Measurements from ENCODE around the gene ARID5B.

ARID5B gene

DNA sequence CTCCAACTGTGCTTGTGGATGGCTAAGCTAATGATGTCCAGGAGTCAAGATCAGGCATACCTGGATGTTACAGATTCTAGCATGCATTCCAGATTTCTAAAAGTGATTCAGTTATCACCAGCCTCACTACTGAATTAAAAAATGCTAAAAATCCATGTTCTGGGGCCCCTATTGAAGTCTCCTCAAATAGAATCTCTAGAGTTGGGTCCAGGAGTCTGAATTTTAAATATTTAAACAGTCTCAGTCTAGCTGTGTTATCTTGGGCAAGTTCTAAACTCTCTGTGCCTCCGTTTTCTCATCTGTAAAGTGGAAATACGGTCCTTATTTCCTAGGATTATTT is 5.0 kb downstream of the ARID5B start:
- DNase-seq = no peak

DNA sequence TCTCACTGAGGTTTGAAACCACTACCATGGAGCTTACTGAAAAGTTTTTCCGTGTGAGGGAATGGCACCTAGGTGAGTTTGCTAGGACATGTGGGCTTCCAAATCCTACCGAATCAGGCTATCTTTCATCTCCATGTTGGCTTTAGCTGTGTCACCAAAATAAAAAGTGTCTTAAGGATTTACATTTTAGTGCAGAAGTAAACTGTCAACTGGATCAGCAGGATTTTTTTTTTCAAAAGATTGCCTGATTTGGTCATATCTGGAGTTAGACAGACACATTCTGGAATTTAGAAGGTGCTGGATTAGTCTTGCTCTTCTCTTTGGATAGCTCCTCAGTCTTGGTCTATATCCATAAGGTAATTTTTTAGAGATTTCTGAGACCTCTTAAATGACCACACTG is 5.5 kb downstream of the ARID5B start:
- DNase-seq = no peak

DNA sequence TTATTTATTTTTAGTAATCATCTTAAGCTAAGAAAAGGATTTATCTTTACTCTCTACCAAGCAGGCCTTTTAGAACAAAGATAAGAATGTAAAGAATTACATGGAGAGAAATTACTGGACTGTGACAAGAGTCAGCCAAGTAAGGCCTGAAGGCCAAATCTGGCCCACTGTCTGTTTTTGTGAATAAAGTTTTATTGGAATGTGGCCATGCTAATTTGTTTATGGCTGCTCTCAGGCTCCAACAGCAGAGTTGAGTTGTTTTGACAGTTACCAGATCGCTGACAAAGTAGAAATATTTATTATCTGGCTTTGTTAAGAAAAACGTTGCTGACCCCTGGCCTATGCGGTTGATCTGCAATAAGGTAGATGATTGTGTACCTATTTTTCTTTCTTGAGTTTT is 6.1 kb downstream of the ARID5B start:
- no peak for DNase-seq

DNA sequence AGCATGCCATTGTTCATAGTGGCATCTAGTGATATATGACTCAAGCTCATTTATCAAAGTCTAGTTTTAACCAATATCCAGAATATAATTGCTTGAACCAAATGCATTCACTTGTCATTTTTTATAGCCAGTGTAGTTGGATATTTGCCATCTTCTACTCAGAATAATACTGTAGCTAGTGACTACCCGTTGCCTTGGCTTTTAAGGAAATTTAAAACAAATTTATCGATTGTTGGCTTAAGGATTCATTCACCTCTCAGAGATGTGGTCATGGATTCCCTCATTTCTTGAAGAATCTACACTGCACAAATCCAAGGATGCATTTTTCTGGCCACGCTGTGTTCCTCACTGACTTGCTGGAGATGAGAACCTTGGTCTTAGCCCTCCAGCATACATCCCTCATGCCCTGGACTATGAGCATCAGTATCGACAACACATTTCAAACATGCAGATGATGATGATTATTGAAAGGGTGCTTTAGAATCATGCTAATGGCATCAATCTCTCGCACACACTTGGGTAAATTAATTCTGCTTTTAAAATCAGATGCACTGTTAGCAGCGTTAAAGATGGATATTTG is 8.8 kb downstream of the ARID5B start:
- no peak for DNase-seq

DNA sequence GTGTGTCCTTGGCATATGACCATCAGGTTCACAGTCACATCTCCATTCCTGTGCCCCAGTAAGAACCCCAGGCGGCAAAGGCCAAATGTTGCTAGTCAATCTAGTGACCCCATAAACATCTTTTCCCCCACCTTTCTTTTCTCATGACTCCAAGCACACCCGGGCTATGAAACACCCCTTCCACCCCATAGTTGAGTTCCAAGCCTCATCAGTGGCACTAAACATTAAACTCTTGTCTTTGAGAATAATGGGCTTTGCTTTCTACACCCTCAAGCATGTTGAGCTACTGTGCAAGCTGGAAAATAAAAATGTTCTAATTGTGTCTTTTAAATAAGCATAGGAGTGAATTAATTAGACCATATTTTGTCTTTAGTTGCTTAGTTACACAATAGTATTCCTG is 9.4 kb downstream of the ARID5B start:
- DNase-seq = no peak

DNA sequence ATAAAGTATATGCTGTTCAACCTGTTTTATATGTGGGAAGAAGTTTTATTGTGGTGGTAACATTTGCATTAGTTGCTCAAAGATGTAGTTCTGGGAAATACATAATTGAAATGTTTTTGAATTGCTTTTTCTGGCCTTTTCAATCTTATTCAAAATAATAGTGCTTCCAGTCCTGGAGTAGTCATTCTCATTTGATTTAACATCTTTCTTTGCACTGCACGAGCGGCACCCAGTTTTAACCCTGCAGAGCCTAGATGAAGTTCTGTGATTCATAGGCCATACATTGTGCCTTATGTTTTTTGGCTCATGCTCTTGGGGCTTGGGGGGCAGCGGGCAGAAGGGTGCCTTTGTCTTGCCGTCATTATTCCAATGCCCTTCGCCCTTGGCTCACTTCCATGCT is 9.9 kb downstream of the ARID5B start:
- no peak for DNase-seq

DNA sequence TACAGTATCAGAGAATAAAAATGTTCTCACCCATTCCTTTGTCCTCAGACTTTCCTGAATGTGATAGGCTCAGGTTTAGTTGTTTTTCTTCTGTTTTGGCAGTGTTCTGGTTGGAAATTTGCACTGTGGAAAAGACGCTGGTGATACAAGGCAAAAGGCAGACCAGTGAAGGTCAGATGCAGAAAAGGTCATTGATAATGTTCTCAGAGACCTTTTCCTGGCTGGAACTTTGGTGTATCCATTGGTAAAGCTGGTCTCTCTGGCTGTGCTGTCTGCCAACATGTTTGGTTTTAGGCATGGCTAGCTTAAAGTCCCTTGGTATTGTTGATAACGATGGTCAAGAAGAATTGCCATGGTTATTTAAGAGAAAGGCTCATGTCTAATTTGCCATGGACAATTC is 11.5 kb downstream of the ARID5B start:
- DNase-seq = no peak

DNA sequence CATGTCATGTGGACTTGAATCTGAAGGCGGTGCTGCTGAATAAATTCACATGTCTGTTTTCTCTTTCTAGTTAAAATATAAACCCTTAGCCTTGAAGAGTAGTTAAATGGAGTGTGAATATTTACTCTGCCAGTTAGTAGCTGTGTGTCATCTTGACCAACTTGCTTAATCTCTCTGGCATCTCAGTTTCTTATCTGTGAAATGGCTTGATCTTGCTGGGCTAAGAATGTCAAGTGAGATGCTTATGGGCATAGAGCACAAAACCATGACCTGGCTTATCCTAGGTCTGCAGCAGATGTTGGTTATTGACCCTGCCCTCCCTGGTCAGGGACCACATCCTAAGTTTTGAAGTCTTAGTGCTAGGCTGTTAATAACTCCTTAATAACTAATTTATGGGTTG is 16.6 kb downstream of the ARID5B start:
- DNase-seq = no peak

DNA sequence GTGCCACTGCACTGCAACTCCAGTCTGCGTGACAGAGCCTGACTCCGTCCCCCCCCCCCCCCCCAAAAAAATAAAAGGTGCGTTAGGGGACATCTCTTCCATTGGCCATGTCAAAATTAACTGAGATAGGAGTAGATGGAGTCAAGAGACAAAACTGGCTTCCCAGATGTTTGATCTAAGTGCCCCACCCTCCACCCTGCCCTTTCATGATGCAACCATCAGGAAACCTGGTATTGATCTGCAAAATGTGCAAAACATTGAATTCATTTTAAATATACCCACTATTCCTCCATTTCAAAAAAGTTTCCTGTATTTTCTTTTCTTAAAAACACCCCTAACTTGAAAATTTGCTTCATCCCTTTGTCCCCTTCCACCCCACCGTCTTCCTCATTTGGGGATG is 17.5 kb downstream of the ARID5B start:
- DNase-seq = no peak

DNA sequence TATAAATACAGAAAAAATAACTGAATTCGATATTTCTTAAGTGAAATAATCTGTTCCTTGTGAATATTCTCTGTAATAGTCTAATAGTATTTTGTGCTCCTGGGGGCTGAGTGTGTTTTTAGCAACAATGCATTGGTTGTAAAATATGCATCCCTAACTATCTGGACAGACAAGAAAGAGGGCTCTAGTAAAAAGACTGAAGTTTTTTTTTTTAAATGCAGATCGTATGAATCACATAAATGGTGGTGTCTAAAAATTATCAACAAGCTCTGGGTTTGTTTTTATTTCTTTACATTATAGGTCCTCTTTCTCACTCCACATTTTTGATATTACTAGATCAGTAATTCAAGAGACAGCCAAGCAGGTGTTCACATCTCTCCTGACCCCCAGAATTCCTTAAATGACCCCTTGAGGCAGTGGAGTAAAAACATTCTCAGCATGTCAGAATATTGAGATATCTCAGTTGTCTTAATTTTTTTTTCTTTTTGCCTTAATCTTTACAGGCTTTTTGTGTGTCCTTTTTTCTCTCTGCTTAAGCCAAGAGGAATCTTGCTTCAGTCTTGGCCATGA is 18.2 kb downstream of the ARID5B start:
- DNase-seq = no peak

DNA sequence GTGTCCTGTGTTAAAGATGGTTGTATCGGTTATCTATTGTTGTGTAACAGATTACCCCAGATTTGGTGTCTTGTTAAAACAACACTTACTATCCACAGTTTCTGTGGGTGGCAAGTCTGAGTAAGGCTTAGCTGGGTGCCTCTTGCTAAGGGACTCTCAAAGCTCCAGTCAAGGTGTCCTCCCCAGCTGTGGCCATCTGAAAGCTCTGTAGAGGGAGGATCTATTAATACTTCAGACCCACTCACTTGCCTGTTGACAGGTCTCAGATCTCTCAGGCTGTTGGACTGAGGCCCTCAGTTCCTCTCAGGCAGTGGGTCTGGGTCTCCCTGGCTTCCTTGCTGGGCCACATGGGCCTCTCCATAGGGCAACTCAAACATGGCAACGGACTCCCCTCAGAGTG is 19.6 kb downstream of the ARID5B start:
- DNase-seq = no peak

DNA sequence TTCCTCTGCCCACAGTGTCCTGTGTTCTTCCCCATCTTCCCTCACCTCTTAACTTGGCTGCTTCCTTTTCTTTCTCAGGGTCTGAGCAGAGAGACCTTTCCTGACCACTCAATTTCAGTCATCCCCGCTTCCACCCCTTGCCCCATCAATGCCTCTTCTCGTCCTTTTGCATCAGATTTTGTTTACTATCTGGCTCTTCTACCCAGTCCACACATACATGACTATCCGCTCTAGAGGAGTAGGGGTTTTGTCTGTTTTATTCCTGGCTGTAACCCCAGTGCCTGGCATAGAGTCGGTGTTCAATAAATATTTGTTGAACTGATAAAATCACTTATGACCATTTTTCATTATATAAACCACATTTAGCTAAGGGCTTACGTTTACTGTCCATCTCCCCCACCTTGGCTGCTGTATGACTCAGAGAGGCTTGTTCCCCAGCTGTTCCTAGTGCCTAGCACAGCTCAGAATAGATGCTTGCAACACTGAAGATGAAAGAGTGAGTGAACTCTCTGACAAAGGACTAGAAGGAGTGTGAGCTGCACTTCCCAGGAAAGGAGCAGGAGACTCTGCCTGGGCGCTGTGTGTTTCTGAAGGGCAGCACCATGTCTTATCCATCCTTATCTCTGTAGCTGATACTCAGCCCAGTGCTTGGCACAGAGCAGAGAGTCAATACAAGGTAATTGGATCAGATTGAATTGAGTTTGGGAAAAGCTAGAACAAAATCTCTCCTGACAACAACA is 21.9 kb downstream of the ARID5B start:
- no peak for DNase-seq

DNA sequence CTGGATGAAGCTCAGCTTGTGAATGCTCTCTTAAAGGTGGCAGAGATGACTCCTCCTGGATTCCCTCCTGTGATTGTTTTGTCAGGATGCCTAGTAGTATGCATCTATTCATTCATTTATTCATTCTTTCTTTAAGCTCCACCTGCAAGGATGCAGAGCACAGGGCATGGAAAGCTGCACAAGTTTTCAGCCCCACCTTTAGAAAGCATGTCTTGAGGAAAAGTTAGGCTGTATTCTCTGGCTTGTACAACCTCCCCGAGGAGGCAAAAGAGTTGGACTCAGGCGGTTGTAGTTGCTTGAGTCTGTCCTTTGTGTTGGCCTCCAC is 22.4 kb downstream of the ARID5B start:
- no peak for DNase-seq

DNA sequence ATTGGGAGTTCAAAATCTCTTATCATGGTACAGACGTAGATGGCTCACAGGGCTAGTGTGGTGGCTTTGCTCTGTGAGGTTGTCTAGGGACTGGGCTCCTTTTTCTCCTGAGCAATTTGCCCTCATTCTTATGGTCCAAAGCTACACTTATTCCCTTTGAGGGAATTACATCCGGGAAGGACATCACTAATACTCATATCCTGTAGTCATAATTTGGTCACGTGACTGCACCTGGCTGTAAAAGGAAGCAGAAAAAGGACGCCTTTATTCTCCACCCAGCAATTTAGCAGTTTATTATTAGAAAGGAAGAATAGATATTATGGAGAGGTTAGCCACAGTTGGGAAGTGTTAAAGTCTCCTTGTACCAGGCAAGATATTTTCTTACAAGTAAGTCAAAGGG is 28.1 kb downstream of the ARID5B start:
- no peak for DNase-seq

DNA sequence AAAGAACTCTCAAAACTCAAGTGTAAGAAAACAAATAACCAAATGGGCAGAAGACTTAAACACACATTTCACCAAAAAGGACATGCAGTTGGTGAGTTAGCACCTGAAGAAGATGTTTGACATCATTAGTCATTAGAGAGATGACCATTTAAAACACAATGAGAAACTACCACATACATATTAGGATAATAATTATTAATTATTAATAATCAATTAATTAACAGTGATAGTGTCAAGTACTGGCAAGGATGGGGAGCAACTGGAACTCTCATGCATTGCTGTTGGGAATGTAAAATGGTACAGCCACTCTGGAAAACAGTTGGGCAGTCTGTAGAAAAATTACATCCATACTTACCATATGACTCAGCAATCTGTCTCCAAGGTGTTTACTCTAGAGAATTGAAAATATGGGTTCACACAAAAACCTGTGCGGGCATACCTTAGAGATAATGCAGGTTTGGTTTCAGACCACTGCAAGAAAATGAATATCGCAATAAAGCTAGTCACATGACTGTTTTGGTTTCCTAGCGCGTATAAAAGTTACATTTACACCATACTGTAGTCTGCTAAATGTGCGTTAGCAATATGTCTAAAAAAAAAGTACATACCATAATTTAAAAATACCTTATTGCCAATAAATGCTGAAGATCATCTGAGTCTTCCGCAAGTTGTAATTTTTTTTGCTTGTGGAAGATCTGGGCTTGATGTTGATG is 30.3 kb downstream of the ARID5B start:
- DNase-seq = no peak

DNA sequence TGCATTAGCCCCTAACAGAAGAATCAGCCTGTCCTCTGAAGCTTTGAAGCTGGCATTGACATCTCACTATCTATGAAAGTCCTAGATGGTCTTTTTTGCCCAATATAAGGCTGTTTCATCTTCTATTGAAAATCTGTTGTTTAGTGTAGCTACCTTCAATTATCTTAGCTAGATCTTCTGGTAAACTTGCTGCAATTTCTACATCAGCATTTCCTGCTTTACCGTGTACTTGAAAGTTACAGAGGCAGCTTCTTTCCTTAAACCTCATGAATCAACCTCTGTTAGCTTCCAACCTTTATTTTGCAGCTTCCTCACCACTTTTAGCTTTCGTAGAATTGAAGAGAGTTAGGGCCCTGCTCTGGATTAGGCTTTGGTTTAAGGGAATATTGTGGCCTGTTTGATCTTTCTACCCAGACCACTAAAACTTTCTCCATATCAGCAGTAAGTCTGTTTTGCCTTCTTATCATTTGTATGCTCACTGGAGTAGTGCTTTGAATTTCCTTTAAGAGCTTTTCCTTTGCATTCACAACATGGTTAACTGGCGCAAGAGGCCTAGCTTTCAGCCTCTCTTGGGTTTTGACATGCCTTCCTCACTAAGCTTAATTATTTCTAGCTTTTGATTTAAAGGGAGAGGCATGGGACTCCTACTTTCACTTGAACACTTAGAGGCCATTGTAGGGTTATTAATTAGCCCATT is 32.5 kb downstream of the ARID5B start:
- no peak for DNase-seq

DNA sequence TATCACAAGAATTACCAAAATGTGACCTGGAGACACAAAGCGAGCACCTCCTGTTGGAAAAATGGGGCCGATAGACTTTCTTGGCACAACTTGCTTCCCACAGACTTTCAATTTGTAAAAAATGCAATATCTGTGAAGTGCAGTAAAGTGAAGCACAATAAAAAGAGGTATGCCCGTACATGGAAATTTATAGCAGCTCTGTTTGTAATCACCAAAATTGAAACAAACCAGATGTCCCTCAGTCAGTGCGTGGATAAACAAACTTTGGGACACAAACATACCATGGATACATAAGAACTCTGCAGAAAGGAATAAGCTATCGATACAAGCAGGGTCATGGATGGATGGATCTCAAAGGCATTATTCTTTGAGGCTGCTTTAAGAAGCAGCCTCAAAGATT is 33.6 kb downstream of the ARID5B start:
- no peak for DNase-seq

DNA sequence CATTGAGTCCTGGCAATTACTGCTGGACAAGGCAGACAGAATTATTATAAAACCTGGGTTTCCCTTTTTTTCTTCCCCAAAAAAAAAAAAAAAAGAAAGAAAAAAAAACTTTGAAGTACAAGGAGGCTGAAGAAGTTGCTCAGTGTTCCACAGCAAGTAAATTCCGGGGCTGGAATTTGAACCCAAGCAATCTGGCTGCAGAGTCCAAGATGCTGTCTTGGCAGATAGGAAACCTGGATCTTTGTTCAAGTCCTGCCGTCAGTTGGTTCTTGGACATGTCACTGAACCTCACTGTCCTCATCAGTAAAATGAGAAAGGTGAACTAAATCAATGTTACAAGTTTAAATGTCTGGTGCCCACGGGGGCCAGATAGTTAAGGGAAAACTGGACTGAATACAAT is 35.3 kb downstream of the ARID5B start:
- DNase-seq = no peak

DNA sequence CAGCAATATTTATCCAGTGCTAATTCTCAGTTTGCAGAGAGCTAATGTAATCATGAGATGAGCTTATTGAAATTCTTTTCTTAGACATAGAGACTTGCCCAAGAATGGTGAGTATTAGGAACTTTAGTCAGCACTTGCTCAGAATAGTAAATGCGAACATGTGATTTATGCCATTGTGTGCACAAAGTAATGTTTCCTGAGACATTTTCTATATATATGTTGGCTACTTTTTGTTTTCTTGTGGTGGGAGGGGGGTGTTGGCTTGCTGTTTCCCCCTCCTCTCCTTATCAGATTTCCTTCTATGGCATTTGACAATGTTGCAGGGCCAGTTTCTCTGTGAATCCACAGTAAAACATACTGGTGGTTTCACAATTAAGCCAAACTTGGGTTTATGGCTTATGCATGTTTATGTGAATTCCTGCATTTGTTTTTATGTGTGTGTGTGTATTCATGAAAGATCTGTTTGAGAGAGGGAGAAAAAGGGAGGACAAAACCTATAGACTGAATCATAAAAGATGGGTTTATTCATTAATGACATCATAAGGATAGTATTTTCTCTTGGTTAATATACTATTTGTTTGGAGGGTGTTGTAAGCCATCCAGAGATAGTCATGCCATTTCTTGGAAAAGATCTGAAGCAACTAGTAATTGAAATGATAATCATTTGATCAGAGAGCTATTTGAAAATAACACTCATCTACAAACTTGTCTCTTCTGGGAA is 36.3 kb downstream of the ARID5B start:
- no peak for DNase-seq

DNA sequence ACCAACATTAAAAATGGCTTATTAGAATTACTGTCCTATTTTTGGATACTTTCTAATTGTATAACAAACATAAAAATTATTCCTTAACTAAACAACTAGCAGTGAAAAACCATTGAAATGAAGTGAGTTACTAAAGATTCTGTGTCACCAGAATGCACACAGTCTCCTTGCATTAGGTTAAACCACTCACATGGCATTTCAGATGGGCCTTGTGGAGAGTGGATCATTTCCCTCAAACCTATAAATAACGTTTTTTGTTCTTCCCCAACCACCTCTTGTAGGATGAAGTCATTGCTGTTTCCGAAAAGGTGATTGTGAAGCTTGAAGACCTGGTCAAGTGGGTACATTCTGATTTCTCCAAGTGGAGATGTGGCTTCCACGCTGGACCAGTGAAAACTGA is 38.4 kb downstream of the ARID5B start:
- no peak for DNase-seq

DNA sequence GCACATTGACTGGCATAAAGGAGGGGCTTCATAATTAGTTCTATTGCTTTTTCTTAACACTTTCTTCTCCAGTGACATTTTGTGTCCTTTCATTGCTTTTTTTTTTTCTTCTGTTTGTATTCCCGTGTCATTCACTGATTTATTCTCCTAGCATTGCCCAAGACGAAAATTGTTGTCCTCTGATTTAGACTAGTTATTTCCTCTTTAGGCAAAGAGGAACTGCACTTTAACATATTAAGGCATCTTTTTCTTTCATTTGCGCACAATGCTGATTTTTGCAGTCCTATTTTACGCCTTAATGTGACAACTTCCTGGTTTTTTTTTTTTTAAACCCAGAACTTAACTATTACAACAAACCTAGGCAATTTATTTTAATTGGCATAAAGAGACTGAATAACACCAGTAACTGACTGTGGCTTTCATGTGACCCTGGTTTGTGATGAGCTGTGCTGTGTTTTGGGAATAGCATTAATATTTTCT is 39.7 kb downstream of the ARID5B start:
- no peak for DNase-seq

DNA sequence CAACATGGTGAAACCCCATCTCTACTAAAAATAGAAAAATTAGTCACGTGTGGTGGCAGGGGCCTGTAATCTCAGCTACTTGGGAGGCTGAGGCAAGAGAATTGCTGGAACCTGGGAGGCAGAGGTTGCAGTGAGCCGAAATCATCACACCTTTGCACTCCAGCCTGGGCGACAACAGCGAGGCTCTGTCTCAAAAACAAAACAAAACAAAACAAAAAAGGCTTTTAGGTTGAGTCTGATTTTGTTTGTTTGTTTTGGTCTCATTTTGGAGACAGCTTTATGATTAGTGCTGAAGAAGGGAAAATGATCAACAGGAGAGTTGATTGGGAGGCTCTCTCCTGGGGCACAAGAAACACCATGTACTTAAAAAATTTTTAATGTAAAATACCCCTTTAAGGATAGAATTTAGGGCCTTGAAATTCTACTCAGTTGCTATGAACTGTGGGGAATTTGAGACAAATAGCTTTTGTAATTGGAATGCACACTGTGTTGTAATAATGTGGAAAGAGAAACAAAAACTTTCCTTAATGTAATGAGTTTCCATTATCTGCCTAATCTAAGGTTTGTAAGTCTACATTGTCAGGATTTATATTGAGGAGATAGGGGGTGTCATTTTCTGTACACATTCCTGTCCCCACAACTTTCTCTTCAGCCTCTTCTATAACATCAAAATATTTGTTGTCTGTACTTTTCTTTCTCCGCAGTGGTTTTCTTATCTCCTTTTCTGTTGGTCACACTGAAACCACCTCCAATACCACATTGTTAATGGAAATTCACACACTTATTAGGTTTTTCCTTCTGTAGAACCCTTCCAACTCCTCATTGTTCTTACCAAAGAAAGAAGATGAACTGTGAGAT is 41.3 kb downstream of the ARID5B start:
- DNase-seq = no peak
